OCI-LY1 (cell line): Measurements from ENCODE around the gene RAPGEF2.

Source experiments
- H2AFZ ChIP-seq: fragments of 200-600 bp; sonication (generic), shearing (Covaris generic); 2 replicates; pipeline ENCODE4 v1.6.0; 2014; ENCODE audit warnings: antibody characterized with exemption, mild to moderate bottlenecking, low read length
- H3F3A ChIP-seq: fragments of 200-600 bp; sonication (generic), shearing (Covaris generic); 2 replicates; pipeline ENCODE4 v1.6.0; 2014; ENCODE audit warnings: mild to moderate bottlenecking, antibody characterized with exemption, low read length, moderate library complexity; ENCODE audit not compliant: insufficient read depth
- H3K27ac ChIP-seq: fragments of 200-600 bp; sonication (generic); 2 replicates; pipeline ENCODE4 v1.5.1; 2014; ENCODE audit warnings: low read length, mixed run types, mild to moderate bottlenecking, low read depth; ENCODE audit not compliant: poor library complexity, severe bottlenecking
- H3K27me3 ChIP-seq: fragments of 200-600 bp; sonication (generic); 2 replicates; pipeline ENCODE4 v1.6.0; 2014; ENCODE audit warnings: antibody characterized with exemption, mild to moderate bottlenecking, low read length, moderate library complexity; ENCODE audit not compliant: insufficient read depth
- H3K36me3 ChIP-seq: fragments of 200-600 bp; sonication (generic); 2 replicates; pipeline ENCODE4 v1.6.1; 2014; ENCODE audit warnings: mild to moderate bottlenecking, antibody characterized with exemption, low read length, moderate library complexity, mixed read lengths; ENCODE audit not compliant: insufficient read depth
- H3K4me1 ChIP-seq: fragments of 200-600 bp; sonication (generic); 2 replicates; pipeline ENCODE4 v1.5.1; 2014; ENCODE audit warnings: mild to moderate bottlenecking, low read length, moderate library complexity; ENCODE audit not compliant: insufficient read depth, severe bottlenecking
- H3K4me2 ChIP-seq: fragments of 200-600 bp; sonication (generic), shearing (Covaris generic); 2 replicates; pipeline ENCODE4 v1.6.1; 2014; ENCODE audit warnings: low read length
- H3K4me3 ChIP-seq: fragments of 200-600 bp; sonication (generic); 2 replicates; pipeline ENCODE4 v1.5.1; 2014; ENCODE audit warnings: low read length, low read depth, mild to moderate bottlenecking, mixed read lengths; ENCODE audit not compliant: poor library complexity, severe bottlenecking
- H3K79me2 ChIP-seq: fragments of 200-600 bp; shearing (Covaris generic); 2 replicates; pipeline ENCODE4 v1.6.1; 2016; ENCODE audit warnings: mixed run types, low read length, mixed read lengths; ENCODE audit not compliant: insufficient read depth
- H3K9ac ChIP-seq: fragments of 200-600 bp; sonication (generic), shearing (Covaris generic); 2 replicates; pipeline ENCODE4 v1.6.1; 2014; ENCODE audit warnings: mild to moderate bottlenecking, low read length, mixed read lengths
- H3K9me2 ChIP-seq: fragments of 200-600 bp; sonication (generic), shearing (Covaris generic); 2 replicates; pipeline ENCODE4 v1.6.1; 2014; ENCODE audit warnings: low read depth, mild to moderate bottlenecking, low read length, mixed read lengths
- H3K9me3 ChIP-seq: fragments of 200-600 bp; shearing (Covaris generic); 2 replicates; pipeline ENCODE4 v1.6.1; 2014; ENCODE audit warnings: low read length, mixed read lengths
- H4K20me1 ChIP-seq: fragments of 200-600 bp; sonication (generic), shearing (Covaris generic); 2 replicates; pipeline ENCODE4 v1.6.0; 2016; ENCODE audit warnings: mild to moderate bottlenecking, low read length; ENCODE audit not compliant: insufficient read depth
- EZH2 ChIP-seq: fragments of 200-600 bp; sonication (generic), shearing (Covaris generic); IDR thresholded peaks from 2 replicates; pipeline ENCODE4 v1.8.0; 2017; ENCODE audit warnings: borderline replicate concordance, mixed run types, mild to moderate bottlenecking, antibody characterized with exemption, low read length, moderate library complexity, mixed read lengths
- TF ChIP-seq, protein P1 (sequence below): fragments of 200-600 bp; sonication (generic), shearing (Covaris generic); IDR thresholded peaks from 2 replicates; pipeline ENCODE4 v1.5.1; 2017; ENCODE audit warnings: mild to moderate bottlenecking, antibody characterized with exemption, low read length, moderate library complexity, mixed read lengths

The RAPGEF2 gene

GRCh38 chr4:159162576-159162975, 59.7 kb downstream of the RAPGEF2 start:
- Histone ChIP-seq H3K9me3 (no peaks in the 10 kb centered on the region), H3K4me2 (no peak overlapping the region), H3K27me3 (no peaks in the 10 kb centered on the region), H3K9ac (no peak overlapping the region), H4K20me1 (no peaks in the 10 kb centered on the region), H3F3A (no peaks in the 10 kb centered on the region), H3K9me2 (no peaks in the 10 kb centered on the region), H3K4me1 (no peaks in the 10 kb centered on the region), H2AFZ (no peak overlapping the region), H3K79me2 (no peaks in the 10 kb centered on the region), H3K4me3 (no peak overlapping the region), H3K27ac (no peak overlapping the region), H3K36me3 (no peaks in the 10 kb centered on the region)
- TF ChIP-seq, protein P1, sequence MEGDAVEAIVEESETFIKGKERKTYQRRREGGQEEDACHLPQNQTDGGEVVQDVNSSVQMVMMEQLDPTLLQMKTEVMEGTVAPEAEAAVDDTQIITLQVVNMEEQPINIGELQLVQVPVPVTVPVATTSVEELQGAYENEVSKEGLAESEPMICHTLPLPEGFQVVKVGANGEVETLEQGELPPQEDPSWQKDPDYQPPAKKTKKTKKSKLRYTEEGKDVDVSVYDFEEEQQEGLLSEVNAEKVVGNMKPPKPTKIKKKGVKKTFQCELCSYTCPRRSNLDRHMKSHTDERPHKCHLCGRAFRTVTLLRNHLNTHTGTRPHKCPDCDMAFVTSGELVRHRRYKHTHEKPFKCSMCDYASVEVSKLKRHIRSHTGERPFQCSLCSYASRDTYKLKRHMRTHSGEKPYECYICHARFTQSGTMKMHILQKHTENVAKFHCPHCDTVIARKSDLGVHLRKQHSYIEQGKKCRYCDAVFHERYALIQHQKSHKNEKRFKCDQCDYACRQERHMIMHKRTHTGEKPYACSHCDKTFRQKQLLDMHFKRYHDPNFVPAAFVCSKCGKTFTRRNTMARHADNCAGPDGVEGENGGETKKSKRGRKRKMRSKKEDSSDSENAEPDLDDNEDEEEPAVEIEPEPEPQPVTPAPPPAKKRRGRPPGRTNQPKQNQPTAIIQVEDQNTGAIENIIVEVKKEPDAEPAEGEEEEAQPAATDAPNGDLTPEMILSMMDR, result no peak
- no peak for TF ChIP-seq EZH2

- Histone ChIP-seq H3K9me3 (no peaks in the 10 kb centered on the region), H3K9ac (no peak overlapping the region), H3K27ac (no peak overlapping the region), H2AFZ (no peak overlapping the region), H3K4me1 (no peaks in the 10 kb centered on the region), H3K9me2 (no peaks in the 10 kb centered on the region), H3K27me3 (no peaks in the 10 kb centered on the region), H3K4me3 (no peak overlapping the region), H3K36me3 (no peaks in the 10 kb centered on the region), H4K20me1 (no peaks in the 10 kb centered on the region), H3F3A (no peaks in the 10 kb centered on the region), H3K79me2 (no peaks in the 10 kb centered on the region), H3K4me2 (no peak overlapping the region)
- TF ChIP-seq, protein P1, result no peak
- no peak for TF ChIP-seq EZH2
Measured at GRCh38 chr4:159163521-159163920, 60.6 kb downstream of the RAPGEF2 start.

GRCh38 chr4:159169404-159170302, 66.8 kb downstream of the RAPGEF2 start:
- H3K36me3 ChIP-seq, result no peaks in the 10 kb centered on the region
- H3K9me2 ChIP-seq, result no peaks in the 10 kb centered on the region
- H3K27ac ChIP-seq, result no peak overlapping the region
- H3F3A ChIP-seq, result no peaks in the 10 kb centered on the region
- no peak overlapping the region for H3K4me3 ChIP-seq
- H3K4me1 ChIP-seq, result no peaks in the 10 kb centered on the region
- no peak for TF ChIP-seq EZH2
- TF ChIP-seq, protein P1, result no peak
- H3K4me2 ChIP-seq, result no peak overlapping the region
- no peaks in the 10 kb centered on the region for H3K27me3 ChIP-seq
- H3K9me3 ChIP-seq, result no peaks in the 10 kb centered on the region
- no peaks in the 10 kb centered on the region for H4K20me1 ChIP-seq
- H3K9ac ChIP-seq, result no peak overlapping the region
- no peaks in the 10 kb centered on the region for H3K79me2 ChIP-seq
- H2AFZ ChIP-seq, result no peak overlapping the region
